Esophagus squamous epithelium (tissue), 4 donors: ENCODE data around the gene YTHDF2.

Experiments
- CTCF ChIP-seq, 6 experiments: fragments of 450-650 bp in 4 of 6; fragments of 200-600 bp in 2 of 6; sonication (generic) in 2 of 6; IDR thresholded peaks; one replicate each; pipeline ENCODE4 v1.5.1; 2016 to 2019; ENCODE audit warnings: antibody characterized with exemption in 6 of 6, mild to moderate bottlenecking in 4 of 6, moderate library complexity in 4 of 6
- POLR2A ChIP-seq, 4 donors: fragments of 450-650 bp; IDR thresholded peaks; one replicate each; pipeline ENCODE4 v1.6.1; 2017; ENCODE audit warnings: antibody characterized with exemption in 4 of 4, mild to moderate bottlenecking in 4 of 4, moderate library complexity in 3 of 4

GRCh38 chr1:28819020-28819419, 82.3 kb downstream of the YTHDF2 start:
- TF ChIP-seq CTCF (IDR thresholded peaks at IDR 0.05) (no peak), POLR2A (IDR thresholded peaks at IDR 0.05) (no peak)
